ENCODE measurements around the gene GSTO2. TPM values are rescaled to one million over a fixed set of nuclear protein-coding genes. Genes with fewer than 3 reads are reported as not detected.
A peak's percentile ranks its signal among the peaks of the same experiment; 100 is the strongest.

The GSTO2 gene
- total and polyA plus RNA-seq, 2 experiments from 2014 or later, result 0.37 to 2.5 TPM

GRCh38 chr10:104353325-104354048 is 84.5 kb downstream of the GSTO2 start, which contains the start of gene CFAP58:
CFAP58 (plus strand) TSS chr10:104353833; CDS start chr10:104353898, 65 bp downstream.
- no peak for TF ChIP-seq EZH2phosphoT487 (IDR thresholded peaks at IDR 0.05; ENCODE audit: low read depth, severe bottlenecking, unreplicated experiment)
- peak; percentile 75 for TF ChIP-seq CTCF (IDR thresholded peaks at IDR 0.05; ENCODE audit: poor library complexity)
- TF ChIP-seq EZH2 (IDR thresholded peaks at IDR 0.05; ENCODE audit: borderline replicate concordance), result no peak
- H3K27me3 ChIP-seq, result peaks cover 10% of the 10 kb centered on the region
- no peak within 1 kb of the TSS for H3K4me3 ChIP-seq
- H3K27ac ChIP-seq, result no peak within 1 kb of the TSS
- H3K36me3 ChIP-seq (replicated peaks; ENCODE audit: insufficient read depth, low read depth), result no peaks in the 10 kb centered on the region
- peak within 1 kb of the TSS; percentile 40 for H2AFZ ChIP-seq
- no peaks in the 10 kb centered on the region for H4K20me1 ChIP-seq (ENCODE audit: insufficient read depth, poor library complexity, severe bottlenecking)
- WGBS (ENCODE audit: low lambda C conversion rate, missing lambda C conversion rate), result 11% methylated on average over 43 of the region's 43 CpGs
- peak within 1 kb of the TSS; percentile 81 for H3K4me2 ChIP-seq
- H3K4me1 ChIP-seq (ENCODE audit: insufficient read depth), result no peaks in the 10 kb centered on the region
- H3K79me2 ChIP-seq, result no peaks in the 10 kb centered on the region
- no peaks in the 10 kb centered on the region for H3K9me3 ChIP-seq (ENCODE audit: low read depth)
- H3K9me2 ChIP-seq (replicated peaks; ENCODE audit: insufficient read depth), result no peaks in the 10 kb centered on the region
- peak; percentile 95 for DNase-seq (ENCODE audit: low spot score)

Small RNAs within 50 kb of the gene (microRNA-seq; reads per million reads assigned to microRNA genes)
- 1.8 reads per million for gene MIR4482

Small RNAs within 50 kb of the gene (small RNA-seq; reads per million reads assigned to genes)
- 0.47 reads per million, percentile 34 among the genes with 10 or more reads in this experiment for gene MIR4482

Other genes starting within 250 kb of the GSTO2 start
- gene COL17A1, start 183.3 kb upstream of the GSTO2 start, total RNA-seq, result 5.7 and 7.5 TPM in 2 replicates
- 2.1 and 3.3 TPM in 2 replicates for gene COL17A1, start 183.3 kb upstream of the GSTO2 start, polyA plus RNA-seq
- 7.1 and 7.3 TPM in 2 replicates for gene SFR1, start 147.0 kb upstream of the GSTO2 start, total RNA-seq
- gene SFR1, start 147.0 kb upstream of the GSTO2 start, polyA plus RNA-seq, result 6.0 and 7.1 TPM in 2 replicates
- 0.83 and 1.6 TPM in 2 replicates for gene CFAP43, start 36.8 kb upstream of the GSTO2 start, total RNA-seq
- gene CFAP43, start 36.8 kb upstream of the GSTO2 start, polyA plus RNA-seq, result 0.57 and 0.66 TPM in 2 replicates
- gene GSTO1, start 14.3 kb upstream of the GSTO2 start, total RNA-seq, result 216 and 220 TPM in 2 replicates
- 292 and 328 TPM in 2 replicates for gene GSTO1, start 14.3 kb upstream of the GSTO2 start, polyA plus RNA-seq
- 4.9 and 5.9 TPM in 2 replicates for gene ITPRIP, start 69.3 kb downstream of the GSTO2 start, total RNA-seq
- 7.9 and 9.0 TPM in 2 replicates for gene ITPRIP, start 69.3 kb downstream of the GSTO2 start, polyA plus RNA-seq
- 0.17 and 0.20 TPM in 2 replicates for gene CFAP58, start 84.6 kb downstream of the GSTO2 start, total RNA-seq
- gene CFAP58, start 84.6 kb downstream of the GSTO2 start, polyA plus RNA-seq, result not detected in 2 replicates

Measured in hepatocyte (in vitro differentiated cells).